Hepatocyte (in vitro differentiated cells): ENCODE measurements around the gene TRPM3. TPM values are rescaled to one million over a fixed set of nuclear protein-coding genes. Genes with fewer than 3 reads are reported as not detected.
A peak's percentile ranks its signal among the peaks of the same experiment; 100 is the strongest.

Source experiments
- DNase-seq: peaks from one replicate; pipeline ENCODE4 v3.0.0-alpha.2; 2016; ENCODE audit warnings: low spot score
- H2AFZ ChIP-seq: fragments of 200-600 bp; sonication (generic); 2 replicates; pipeline ENCODE4 v1.6.0; 2016; ENCODE audit warnings: antibody characterized with exemption, mild to moderate bottlenecking
- H3K27ac ChIP-seq: fragments of 200-600 bp; sonication (generic); 2 replicates; pipeline ENCODE4 v1.5.1; 2016; ENCODE audit warnings: mild to moderate bottlenecking
- H3K27me3 ChIP-seq: fragments of 200-600 bp; sonication (generic); 2 replicates; pipeline ENCODE4 v1.6.1; 2016
- H3K36me3 ChIP-seq: fragments of 200-600 bp; sonication (generic); replicated peaks from 2 replicates; pipeline ENCODE4 v1.5.1; 2016; ENCODE audit warnings: low read depth; ENCODE audit not compliant: insufficient read depth
- H3K4me1 ChIP-seq: fragments of 200-600 bp; sonication (generic); 2 replicates; pipeline ENCODE4 v1.5.1; 2016; ENCODE audit warnings: mild to moderate bottlenecking, moderate library complexity; ENCODE audit not compliant: insufficient read depth
- H3K4me2 ChIP-seq: fragments of 200-600 bp; sonication (generic); 2 replicates; pipeline ENCODE4 v1.6.0; 2016
- H3K4me3 ChIP-seq: fragments of 200-600 bp; sonication (generic); 2 replicates; pipeline ENCODE4 v1.5.1; 2016; ENCODE audit warnings: mild to moderate bottlenecking
- H3K79me2 ChIP-seq: fragments of 200-600 bp; sonication (generic); 2 replicates; pipeline ENCODE4 v1.6.0; 2017; ENCODE audit warnings: mild to moderate bottlenecking
- H3K9me2 ChIP-seq: fragments of 200-600 bp; sonication (generic); replicated peaks from 2 replicates; pipeline ENCODE4 v1.6.0; 2017; ENCODE audit warnings: mild to moderate bottlenecking; ENCODE audit not compliant: insufficient read depth
- H3K9me3 ChIP-seq: fragments of 200-600 bp; sonication (generic); 2 replicates; pipeline ENCODE4 v1.5.1; 2016; ENCODE audit warnings: low read depth, mild to moderate bottlenecking
- H4K20me1 ChIP-seq: fragments of 200-600 bp; sonication (generic); 2 replicates; pipeline ENCODE4 v1.6.0; 2016; ENCODE audit warnings: mild to moderate bottlenecking; ENCODE audit not compliant: insufficient read depth, poor library complexity, severe bottlenecking
- EZH2 ChIP-seq: fragments of 200-600 bp; sonication (generic); IDR thresholded peaks from 2 replicates; pipeline ENCODE4 v1.6.1; 2016; ENCODE audit warnings: antibody characterized with exemption, mild to moderate bottlenecking, borderline replicate concordance
- EZH2phosphoT487 ChIP-seq: fragments of 200-600 bp; sonication (generic); IDR thresholded peaks from one replicate; pipeline ENCODE4 v1.6.1; 2018; ENCODE audit warnings: antibody characterized with exemption, mild to moderate bottlenecking, low read depth, moderate library complexity; ENCODE audit not compliant: unreplicated experiment, severe bottlenecking
- WGBS: methylation state at CpG from one replicate; pipeline ENCODE4 v1.1.6; 2016; ENCODE audit warnings: low lambda C conversion rate; ENCODE audit errors: missing lambda C conversion rate; 5-methylcytosine and 5-hydroxymethylcytosine counted together
- polyA plus RNA-seq: library from polyadenylated mRNA; unstranded; fragments of >200 nt; fragmentation: Nextera tagmentation; extraction: Ambion mirVana; gene quantifications from 2 replicates; pipeline ENCODE4 v1.2.1, GENCODE V29; 2016
- total RNA-seq: library from RNA; depleted of rRNA; stranded (reverse); fragments of >200 nt; gene quantifications from 2 replicates; pipeline ENCODE4 v1.2.3, GENCODE V29; 2014
- TF ChIP-seq, protein P1 (sequence below): fragments of 200-600 bp; sonication (generic); IDR thresholded peaks from 2 replicates; pipeline ENCODE4 v1.5.1; 2016; ENCODE audit warnings: antibody characterized with exemption, mild to moderate bottlenecking; ENCODE audit not compliant: poor library complexity

The TRPM3 gene
- total and polyA plus RNA-seq, 2 experiments from 2014 or later: 0.60 to 0.68 TPM

DNA sequence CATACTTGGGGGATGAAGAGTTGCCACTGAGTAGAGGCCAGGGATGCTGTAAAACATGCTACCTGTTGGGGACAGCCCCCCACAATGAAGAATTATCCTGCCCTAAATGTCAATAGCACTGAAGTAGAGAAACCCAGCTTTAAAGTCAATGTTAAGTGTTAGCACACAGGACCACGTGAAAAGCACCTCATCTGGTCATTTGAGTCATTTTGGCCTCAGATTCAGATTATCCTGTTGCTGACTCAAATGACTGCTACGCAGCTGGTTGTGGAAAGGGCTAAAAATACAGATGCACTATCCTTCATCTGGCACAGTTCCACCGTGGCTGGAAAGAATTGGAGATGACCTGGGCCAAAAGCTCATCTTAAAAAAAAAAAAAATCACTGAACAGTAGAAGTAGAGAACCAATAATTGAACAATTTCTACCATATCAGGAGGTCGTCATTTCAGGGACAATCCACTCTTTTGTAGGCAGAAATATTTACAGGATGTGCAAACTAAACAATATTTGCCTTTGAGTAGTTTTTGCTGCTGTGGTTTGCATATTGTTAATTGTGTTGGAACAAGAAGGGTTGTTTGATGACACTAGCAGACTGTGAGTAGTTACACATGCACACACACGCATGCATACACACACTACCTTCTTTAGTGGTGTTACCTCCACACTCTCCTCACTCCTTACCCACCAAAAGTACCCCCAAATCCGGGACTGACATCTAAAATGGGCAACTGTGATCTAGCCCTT, 511.7 kb downstream of the TRPM3 start:
- peak; percentile 19 for DNase-seq
- Histone ChIP-seq H3K36me3 (no peaks in the 10 kb centered on the region), H3K4me1 (peaks cover 3% of the 10 kb centered on the region), H3K27me3 (no peaks in the 10 kb centered on the region), H4K20me1 (no peaks in the 10 kb centered on the region), H3K79me2 (no peaks in the 10 kb centered on the region), H3K4me2 (no peak overlapping the region), H3K9me2 (no peaks in the 10 kb centered on the region), H2AFZ (no peak overlapping the region), H3K27ac (no peak overlapping the region), H3K9me3 (no peaks in the 10 kb centered on the region), H3K4me3 (no peak overlapping the region)
- WGBS: 65% methylated on average over 6 of the region's 6 CpGs
- no peak for TF ChIP-seq EZH2phosphoT487
- TF ChIP-seq EZH2: no peak
- TF ChIP-seq, protein P1, sequence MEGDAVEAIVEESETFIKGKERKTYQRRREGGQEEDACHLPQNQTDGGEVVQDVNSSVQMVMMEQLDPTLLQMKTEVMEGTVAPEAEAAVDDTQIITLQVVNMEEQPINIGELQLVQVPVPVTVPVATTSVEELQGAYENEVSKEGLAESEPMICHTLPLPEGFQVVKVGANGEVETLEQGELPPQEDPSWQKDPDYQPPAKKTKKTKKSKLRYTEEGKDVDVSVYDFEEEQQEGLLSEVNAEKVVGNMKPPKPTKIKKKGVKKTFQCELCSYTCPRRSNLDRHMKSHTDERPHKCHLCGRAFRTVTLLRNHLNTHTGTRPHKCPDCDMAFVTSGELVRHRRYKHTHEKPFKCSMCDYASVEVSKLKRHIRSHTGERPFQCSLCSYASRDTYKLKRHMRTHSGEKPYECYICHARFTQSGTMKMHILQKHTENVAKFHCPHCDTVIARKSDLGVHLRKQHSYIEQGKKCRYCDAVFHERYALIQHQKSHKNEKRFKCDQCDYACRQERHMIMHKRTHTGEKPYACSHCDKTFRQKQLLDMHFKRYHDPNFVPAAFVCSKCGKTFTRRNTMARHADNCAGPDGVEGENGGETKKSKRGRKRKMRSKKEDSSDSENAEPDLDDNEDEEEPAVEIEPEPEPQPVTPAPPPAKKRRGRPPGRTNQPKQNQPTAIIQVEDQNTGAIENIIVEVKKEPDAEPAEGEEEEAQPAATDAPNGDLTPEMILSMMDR: no peak

DNA sequence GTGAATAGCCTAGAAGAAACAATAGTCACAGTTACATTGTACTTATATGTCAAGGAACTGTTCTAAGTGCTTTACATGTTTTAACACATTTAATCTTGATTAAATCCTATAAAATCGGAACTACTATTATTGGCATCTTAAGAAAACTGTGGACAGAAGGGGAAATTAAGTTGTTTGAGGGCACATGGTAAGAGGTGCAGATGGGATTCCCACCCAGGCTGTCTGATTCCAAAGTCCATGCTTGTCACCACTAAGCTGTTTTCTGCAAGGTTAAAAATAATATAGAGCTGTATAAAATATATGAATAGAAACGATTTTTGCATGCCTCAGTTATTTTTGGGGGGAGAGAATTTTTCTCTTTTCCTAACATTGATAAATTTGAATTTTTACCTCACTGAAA, 512.4 kb downstream of the TRPM3 start:
- WGBS: 78% methylated on average over 2 of the region's 2 CpGs
- TF ChIP-seq, protein P1: no peak
- TF ChIP-seq EZH2phosphoT487 (no peak), EZH2 (no peak)
- no peak overlapping the region for H3K4me2 ChIP-seq
- no peaks in the 10 kb centered on the region for H3K9me2 ChIP-seq
- H2AFZ ChIP-seq: no peak overlapping the region
- H4K20me1 ChIP-seq: no peaks in the 10 kb centered on the region
- H3K9me3 ChIP-seq: no peaks in the 10 kb centered on the region
- H3K36me3 ChIP-seq: no peaks in the 10 kb centered on the region
- no peaks in the 10 kb centered on the region for H3K27me3 ChIP-seq
- H3K27ac ChIP-seq: no peak overlapping the region
- H3K79me2 ChIP-seq: no peaks in the 10 kb centered on the region
- no peak for DNase-seq
- peaks cover 3% of the 10 kb centered on the region for H3K4me1 ChIP-seq
- H3K4me3 ChIP-seq: no peak overlapping the region

DNA sequence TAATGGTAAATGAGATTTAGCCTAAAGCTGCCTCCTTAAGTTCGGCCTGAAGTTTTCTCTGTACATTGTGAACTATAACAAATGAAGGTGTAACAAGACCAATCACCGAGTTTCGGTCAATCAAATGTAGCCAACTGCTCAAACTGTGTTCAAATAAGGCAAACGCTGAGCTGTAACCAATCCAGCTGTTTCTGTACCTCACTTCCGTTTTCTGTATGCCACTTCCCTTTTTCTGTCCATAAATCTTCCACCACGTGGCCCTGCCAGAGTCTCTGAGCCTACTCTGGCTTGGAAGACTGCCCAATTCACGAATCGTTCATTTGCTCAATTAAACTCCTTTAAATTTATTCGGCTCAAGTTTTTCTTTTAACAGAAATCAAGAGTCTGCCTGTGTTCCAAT, 513.5 kb downstream of the TRPM3 start:
- Histone ChIP-seq H3K4me3 (no peak overlapping the region), H3K4me1 (peaks cover 3% of the 10 kb centered on the region), H2AFZ (no peak overlapping the region), H3K79me2 (no peaks in the 10 kb centered on the region), H3K36me3 (no peaks in the 10 kb centered on the region), H3K27ac (no peak overlapping the region), H3K9me2 (no peaks in the 10 kb centered on the region), H4K20me1 (no peaks in the 10 kb centered on the region), H3K4me2 (no peak overlapping the region), H3K9me3 (no peaks in the 10 kb centered on the region), H3K27me3 (no peaks in the 10 kb centered on the region)
- no peak for TF ChIP-seq EZH2phosphoT487
- TF ChIP-seq, protein P1: no peak
- no peak for TF ChIP-seq EZH2
- WGBS: 86% methylated on average over 9 of the region's 9 CpGs
- DNase-seq: no peak
